Activated CD8-positive, alpha-beta T cell treated with anti-CD3 and anti-CD28 coated beads for 36 hours (primary cell): Measurements from ENCODE around the gene STRN. TPM values are rescaled to one million over a fixed set of nuclear protein-coding genes. Genes with fewer than 3 reads are reported as not detected.

Source experiments
- ATAC-seq: fragments of 200-7000 bp; cut with Tn5 transposase; one replicate; pipeline ENCODE4 v1.10.0; 2021; ENCODE audit warnings: mild to moderate bottlenecking, moderate library complexity
- CTCF ChIA-PET: fragments of 350-600 bp; sonication (Branson Sonifier 250); formaldehyde crosslinking; loops from one replicate; lab custom pipeline; 2021; ENCODE audit warnings: antibody characterized with exemption; lab: Charles Lee
- POLR2A ChIA-PET: fragments of 350-600 bp; sonication (Branson Sonifier 250); formaldehyde crosslinking; loops from one replicate; lab custom pipeline; 2021; ENCODE audit warnings: antibody characterized with exemption; lab: Charles Lee
- DNase-seq: peaks from one replicate; pipeline ENCODE4 v3.0.0-alpha.2; 2020
- H3K27ac Mint-ChIP-seq: one replicate; pipeline ENCODE4 v1.8.0; 2021; ENCODE audit warnings: mild to moderate bottlenecking, mixed read lengths
- H3K27me3 Mint-ChIP-seq: one replicate; pipeline ENCODE4 v1.8.0; 2021; ENCODE audit warnings: mixed read lengths
- H3K36me3 Mint-ChIP-seq: one replicate; pipeline ENCODE4 v1.8.0; 2021; ENCODE audit warnings: low read depth, mixed read lengths
- H3K4me1 Mint-ChIP-seq: one replicate; pipeline ENCODE4 v1.8.0; 2021; ENCODE audit warnings: low read depth, mixed read lengths
- H3K4me3 Mint-ChIP-seq: one replicate; pipeline ENCODE4 v1.8.0; 2021; ENCODE audit warnings: mild to moderate bottlenecking, moderate library complexity, mixed read lengths
- H3K9me3 Mint-ChIP-seq: one replicate; pipeline ENCODE4 v1.8.0; 2021; ENCODE audit warnings: mixed read lengths
- intact Hi-C: fragments of 100-400 bp; cut with micrococcal nuclease; formaldehyde crosslinking; loops from one replicate; pipeline ENCODE4 v1.10.0; 2022
- total RNA-seq, 2 experiments: library from RNA; stranded (reverse); gene quantifications; one replicate each; pipeline ENCODE4 v1.2.3, GENCODE V29; 2021
- TF ChIP-seq, protein P1 (sequence below): fragments of 200-600 bp; IDR thresholded peaks from one replicate; pipeline ENCODE4 v1.8.0; 2022; ENCODE audit warnings: antibody characterized with exemption, mild to moderate bottlenecking

Gene STRN
- total RNA-seq, 2 experiments from 2014 or later = 24.0 to 25.9 TPM

DNA sequence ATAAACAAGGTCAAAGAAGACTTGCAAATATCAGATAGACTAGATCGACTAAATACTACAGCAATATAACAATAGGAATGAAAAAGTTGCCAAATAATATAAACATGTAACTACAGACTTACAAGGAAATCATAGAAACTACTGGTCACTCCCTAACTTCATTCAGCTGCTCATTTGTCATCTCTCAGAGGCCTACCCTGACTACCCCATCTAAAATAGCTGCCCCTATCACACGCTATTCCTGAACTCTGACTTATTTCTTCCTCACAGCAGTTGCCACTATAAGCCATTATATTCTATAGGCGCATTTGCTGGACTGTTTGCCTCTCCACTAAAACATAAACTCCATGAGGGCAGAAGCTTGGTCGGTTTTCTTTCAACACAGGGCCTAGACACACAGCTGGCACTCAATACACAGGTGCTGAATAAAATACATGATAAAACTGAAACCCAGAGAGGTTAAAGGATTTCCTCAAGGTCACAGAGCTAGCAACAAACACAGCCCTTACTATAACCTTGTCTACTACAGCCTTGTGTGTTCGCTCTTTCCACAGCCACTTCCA, 1.8 kb downstream of the STRN start:
- Mint-ChIP-seq H3K4me3 (peak overlapping the region; percentile 97), H3K27me3 (no peaks in the 10 kb centered on the region), H3K4me1 (peaks cover 35% of the 10 kb centered on the region), H3K27ac (no peak overlapping the region), H3K36me3 (peaks cover 7% of the 10 kb centered on the region), H3K9me3 (no peaks in the 10 kb centered on the region)
- intact Hi-C loops = no loop called here
- ATAC-seq = no peak
- TF ChIP-seq, protein P1, sequence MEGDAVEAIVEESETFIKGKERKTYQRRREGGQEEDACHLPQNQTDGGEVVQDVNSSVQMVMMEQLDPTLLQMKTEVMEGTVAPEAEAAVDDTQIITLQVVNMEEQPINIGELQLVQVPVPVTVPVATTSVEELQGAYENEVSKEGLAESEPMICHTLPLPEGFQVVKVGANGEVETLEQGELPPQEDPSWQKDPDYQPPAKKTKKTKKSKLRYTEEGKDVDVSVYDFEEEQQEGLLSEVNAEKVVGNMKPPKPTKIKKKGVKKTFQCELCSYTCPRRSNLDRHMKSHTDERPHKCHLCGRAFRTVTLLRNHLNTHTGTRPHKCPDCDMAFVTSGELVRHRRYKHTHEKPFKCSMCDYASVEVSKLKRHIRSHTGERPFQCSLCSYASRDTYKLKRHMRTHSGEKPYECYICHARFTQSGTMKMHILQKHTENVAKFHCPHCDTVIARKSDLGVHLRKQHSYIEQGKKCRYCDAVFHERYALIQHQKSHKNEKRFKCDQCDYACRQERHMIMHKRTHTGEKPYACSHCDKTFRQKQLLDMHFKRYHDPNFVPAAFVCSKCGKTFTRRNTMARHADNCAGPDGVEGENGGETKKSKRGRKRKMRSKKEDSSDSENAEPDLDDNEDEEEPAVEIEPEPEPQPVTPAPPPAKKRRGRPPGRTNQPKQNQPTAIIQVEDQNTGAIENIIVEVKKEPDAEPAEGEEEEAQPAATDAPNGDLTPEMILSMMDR = no peak
- CTCF ChIA-PET = no interaction called here
- POLR2A ChIA-PET = interaction anchor here (0.6 kb wide), 1 partner anchor 26 kb away, joined by 3 read pairs; no protein-coding TSS in a partner anchor
- DNase-seq = no peak

- H3K9me3 Mint-ChIP-seq = no peaks in the 10 kb centered on the region
- no peaks in the 10 kb centered on the region for H3K27me3 Mint-ChIP-seq
- DNase-seq (no peak), ATAC-seq (no peak)
- TF ChIP-seq, protein P1 = no peak
- peaks cover 7% of the 10 kb centered on the region for H3K36me3 Mint-ChIP-seq
- CTCF ChIA-PET = interaction anchor here (1.4 kb wide), 1 partner anchor 10 kb away, joined by 4 read pairs; no protein-coding TSS in a partner anchor
- POLR2A ChIA-PET = interaction anchor here (0.6 kb wide), 1 partner anchor 27 kb away, joined by 3 read pairs; no protein-coding TSS in a partner anchor
- peaks cover 44% of the 10 kb centered on the region for H3K4me1 Mint-ChIP-seq
- no peak overlapping the region for H3K4me3 Mint-ChIP-seq
- intact Hi-C loops = no loop called here
- H3K27ac Mint-ChIP-seq = no peak overlapping the region
Observed at GRCh38 chr2:36963734-36964133, 2.6 kb downstream of the STRN start.

GRCh38 chr2:36963106-36963505, 3.2 kb downstream of the STRN start:
- DNase-seq = no peak
- ChIA-PET POLR2A (no interaction called here), CTCF (interaction anchor here (1.4 kb wide), 1 partner anchor 9 kb away, joined by 4 read pairs; no protein-coding TSS in a partner anchor)
- intact Hi-C loops = no loop called here
- Mint-ChIP-seq H3K4me1 (peaks cover 50% of the 10 kb centered on the region), H3K36me3 (peaks cover 10% of the 10 kb centered on the region), H3K9me3 (no peaks in the 10 kb centered on the region), H3K27ac (no peak overlapping the region), H3K4me3 (no peak overlapping the region), H3K27me3 (no peaks in the 10 kb centered on the region)
- TF ChIP-seq, protein P1 = no peak
- no peak for ATAC-seq

GRCh38 chr2:36960773-36961172, 5.6 kb downstream of the STRN start:
- intact Hi-C loops = no loop called here
- H3K9me3 Mint-ChIP-seq = no peaks in the 10 kb centered on the region

More at GRCh38 chr2:36960773-36961172, 5.6 kb downstream of the STRN start:
- Mint-ChIP-seq H3K4me3 (no peak overlapping the region), H3K4me1 (peaks cover 56% of the 10 kb centered on the region), H3K27me3 (no peaks in the 10 kb centered on the region), H3K36me3 (peaks cover 9% of the 10 kb centered on the region), H3K27ac (no peak overlapping the region)
- TF ChIP-seq, protein P1 = no peak
- ChIA-PET POLR2A (no interaction called here), CTCF (no interaction called here)
- no peak for DNase-seq
- ATAC-seq = no peak
